ENCODE results near the gene SGSM1.

Gene SGSM1

GRCh38 chr22:24805790-24806662 is at the start of gene SGSM1:
Gene SGSM1 (plus strand): TSS chr22:24806211. CDS start chr22:24806326, 115 bp downstream.
- ATAC-seq (peak; percentile 87), DNase-seq (peak; percentile 85)

- DNase-seq (peak; percentile 68), ATAC-seq (no peak)
Measured at GRCh38 chr22:24758164-24758799, 47.7 kb upstream of the SGSM1 start.

- ATAC-seq (no peak), DNase-seq (no peak)
Measured at GRCh38 chr22:24759765-24760164, 46.2 kb upstream of the SGSM1 start.

- ATAC-seq (no peak), DNase-seq (no peak)
Measured at GRCh38 chr22:24760708-24761306, 45.2 kb upstream of the SGSM1 start.

GRCh38 chr22:24761888-24762675 is 43.9 kb upstream of the SGSM1 start:
- ATAC-seq (no peak), DNase-seq (no peak)

GRCh38 chr22:24763872-24764485 is 42.0 kb upstream of the SGSM1 start:
- DNase-seq: no peak
- no peak for ATAC-seq

GRCh38 chr22:24765166-24765565 is 40.8 kb upstream of the SGSM1 start:
- no peak for ATAC-seq
- no peak for DNase-seq

- ATAC-seq (peak; percentile 66), DNase-seq (peak; percentile 42)
Measured at GRCh38 chr22:24768537-24769374, 37.3 kb upstream of the SGSM1 start.

GRCh38 chr22:24772493-24773220 is 33.4 kb upstream of the SGSM1 start:
- ATAC-seq: no peak
- no peak for DNase-seq

- DNase-seq (no peak), ATAC-seq (no peak)
Measured at GRCh38 chr22:24775769-24776492, 30.1 kb upstream of the SGSM1 start.

- DNase-seq (no peak), ATAC-seq (no peak)
Measured at GRCh38 chr22:24776525-24776924, 29.5 kb upstream of the SGSM1 start.

GRCh38 chr22:24789516-24789915 is 16.5 kb upstream of the SGSM1 start:
- DNase-seq (no peak), ATAC-seq (no peak)

GRCh38 chr22:24791362-24791761 is 14.6 kb upstream of the SGSM1 start:
- DNase-seq (no peak), ATAC-seq (no peak)

- ATAC-seq: no peak
Measured at GRCh38 chr22:24796056-24796455, 10.0 kb upstream of the SGSM1 start.

GRCh38 chr22:24796860-24797259 is 9.2 kb upstream of the SGSM1 start:
- DNase-seq (no peak), ATAC-seq (no peak)

More at GRCh38 chr22:24796056-24796455, 10.0 kb upstream of the SGSM1 start:
- no peak for DNase-seq

- no peak for ATAC-seq
- no peak for DNase-seq
Measured at GRCh38 chr22:24801901-24802465, 4.0 kb upstream of the SGSM1 start.

GRCh38 chr22:24803064-24803542 is 2.9 kb upstream of the SGSM1 start:
- DNase-seq (peak; percentile 76), ATAC-seq (no peak)

- no peak for DNase-seq
- no peak for ATAC-seq
Measured at GRCh38 chr22:24806663-24807001, 621 bp downstream of the SGSM1 start.
